HepG2 (cell line): ENCODE measurements around the gene KIAA1328. TPM values are rescaled to one million over a fixed set of nuclear protein-coding genes. Genes with fewer than 3 reads are reported as not detected.

Experiments
- ATAC-seq: fragments of 200-7000 bp; cut with Tn5 transposase; 3 replicates; pipeline ENCODE4 v1.9.1; 2020; ENCODE audit warnings: mild to moderate bottlenecking, moderate library complexity
- BruUV-seq: library from RNA; stranded (reverse); fragments of 400-500 nt; replicated peaks from 2 replicates; lab custom pipeline; 2021; lab: Mats Ljungman, UMichigan
- CTCF ChIA-PET: fragments of 300-600 bp; formaldehyde crosslinking; extraction: SDS; loops from one replicate; lab custom pipeline; 2021; ENCODE audit warnings: low total read pairs, inconsistent platforms, low intra/inter-chr PET ratio; lab: Yijun Ruan, JAX
- POLR2A ChIA-PET: fragments of 350-600 bp; sonication (Branson Sonifier 250); formaldehyde crosslinking; loops from one replicate; lab custom pipeline; 2020; ENCODE audit warnings: antibody characterized with exemption, inconsistent platforms; lab: Yijun Ruan, JAX
- DNase-seq: peaks from one replicate; pipeline ENCODE4 v3.0.0-alpha.2; 2015; ENCODE audit warnings: low spot score
- FAIRE-seq: peaks from 3 replicates; lab custom pipeline; 2011; peaks lifted over from hg19 to GRCh38; lab: Jason Lieb, UNC
- H2AFZ ChIP-seq: one replicate; pipeline ENCODE4 v1.6.1; 2011; ENCODE audit warnings: low read length, inconsistent platforms
- H3K27ac ChIP-seq: fragments of 300-600 bp; 3 replicates; pipeline ENCODE4 v1.8.0; 2011; ENCODE audit warnings: mixed run types, mild to moderate bottlenecking, mixed read lengths, low read length, inconsistent platforms; ENCODE audit not compliant: insufficient read depth; ENCODE audit errors: extremely low read length
- H3K27me3 ChIP-seq, 2 experiments: fragments of 200-600 bp in 1 of 2; 2 replicates in 1 of 2; 3 replicates in 1 of 2; pipeline versions ENCODE4 v1.6.0 to v1.8.0; 2011; ENCODE audit warnings: low read length in 2 of 2, mild to moderate bottlenecking in 2 of 2, moderate library complexity in 2 of 2, inconsistent platforms in 1 of 2; ENCODE audit not compliant: insufficient read depth in 2 of 2, control insufficient read depth in 1 of 2
- H3K36me3 ChIP-seq, 2 experiments: fragments of 200-600 bp in 1 of 2; replicated peaks in 1 of 2; 2 replicates in 1 of 2; 3 replicates in 1 of 2; pipeline versions ENCODE4 v1.5.1 to v1.8.0; 2011; ENCODE audit warnings: low read length in 2 of 2, inconsistent platforms in 1 of 2; ENCODE audit not compliant: insufficient read depth in 2 of 2, control insufficient read depth in 1 of 2
- H3K4me1 ChIP-seq: 2 replicates; pipeline ENCODE4 v1.5.1; 2012; ENCODE audit warnings: low read length, inconsistent platforms; ENCODE audit not compliant: insufficient read depth
- H3K4me2 ChIP-seq: 2 replicates; pipeline ENCODE4 v1.6.0; 2011; ENCODE audit warnings: low read depth, low read length, inconsistent platforms
- H3K4me3 ChIP-seq, 3 experiments: fragments of 200-600 bp in 1 of 3; sonication (generic), shearing (Covaris generic) in 1 of 3; replicated peaks in 1 of 3; 2 replicates each; pipeline ENCODE4 v1.5.1; 2011 to 2016; ENCODE audit warnings: low read length in 3 of 3, inconsistent platforms in 2 of 3, low read depth in 2 of 3, mild to moderate bottlenecking in 2 of 3, control low read depth in 1 of 3, mixed read lengths in 1 of 3; ENCODE audit not compliant: insufficient read depth in 1 of 3
- H3K79me2 ChIP-seq: one replicate; pipeline ENCODE4 v1.6.1; 2011; ENCODE audit warnings: low read length, inconsistent platforms; ENCODE audit not compliant: insufficient read depth
- H3K9ac ChIP-seq: 2 replicates; pipeline ENCODE4 v1.6.0; 2011; ENCODE audit warnings: mild to moderate bottlenecking, low read depth, low read length, inconsistent platforms; ENCODE audit not compliant: insufficient read depth
- H3K9me3 ChIP-seq: 2 replicates; pipeline ENCODE4 v1.5.1; 2012; ENCODE audit warnings: mild to moderate bottlenecking, low read length
- H4K20me1 ChIP-seq: 2 replicates; pipeline ENCODE4 v1.6.0; 2011; ENCODE audit warnings: inconsistent platforms, mild to moderate bottlenecking, low read length, moderate library complexity; ENCODE audit not compliant: insufficient read depth
- CENPT ChIP-seq: sonication (generic); formaldehyde crosslinking; IDR thresholded peaks from 2 replicates; pipeline ENCODE4 v1.8.0; 2022; ENCODE audit warnings: low read depth, mild to moderate bottlenecking, moderate library complexity, missing genetic modification reagents
- FOXO1 ChIP-seq: sonication (generic); formaldehyde crosslinking; IDR thresholded peaks from 2 replicates; pipeline ENCODE4 v1.4.0; 2020; ENCODE audit warnings: missing genetic modification reagents
- GATA4 ChIP-seq: sonication (generic); IDR thresholded peaks from 2 replicates; pipeline ENCODE4 v1.6.1; 2016; ENCODE audit warnings: antibody characterized with exemption, low read depth, borderline replicate concordance
- HNRNPL ChIP-seq: fragments of 200-400 bp; formaldehyde crosslinking; IDR thresholded peaks from 2 replicates; pipeline ENCODE4 v1.6.1; 2017; ENCODE audit warnings: mild to moderate bottlenecking, low read depth, low read length
- MLXIP ChIP-seq: sonication (generic); formaldehyde crosslinking; IDR thresholded peaks from 2 replicates; pipeline ENCODE4 v1.9.0; 2021; ENCODE audit warnings: missing genetic modification reagents, borderline replicate concordance
- PHF21A ChIP-seq: sonication (generic); formaldehyde crosslinking; IDR thresholded peaks from 2 replicates; pipeline ENCODE4 v1.5.0; 2020; ENCODE audit warnings: mild to moderate bottlenecking, missing genetic modification reagents
- RFXANK ChIP-seq: IDR thresholded peaks from 2 replicates; pipeline ENCODE4 v1.6.1; 2016
- ZBTB42 ChIP-seq: sonication (generic); formaldehyde crosslinking; IDR thresholded peaks from 2 replicates; pipeline ENCODE4 v1.5.0; 2020; ENCODE audit warnings: mild to moderate bottlenecking, missing genetic modification reagents
- ZEB1 ChIP-seq: IDR thresholded peaks from 2 replicates; pipeline ENCODE4 v1.6.1; 2012; ENCODE audit warnings: mild to moderate bottlenecking, low read depth, inconsistent platforms; ENCODE audit not compliant: insufficient replicate concordance
- ZFP36L2 ChIP-seq: sonication (generic); formaldehyde crosslinking; IDR thresholded peaks from 2 replicates; pipeline ENCODE4 v1.4.0; 2020; ENCODE audit warnings: missing genetic modification reagents
- ZNF460 ChIP-seq: sonication (generic); formaldehyde crosslinking; IDR thresholded peaks from 2 replicates; pipeline ENCODE4 v1.5.1; 2020; ENCODE audit warnings: missing genetic modification reagents, mild to moderate bottlenecking, borderline replicate concordance
- ZNF605 ChIP-seq: sonication (generic); formaldehyde crosslinking; IDR thresholded peaks from 2 replicates; pipeline ENCODE4 v1.8.0; 2022; ENCODE audit warnings: mild to moderate bottlenecking, missing genetic modification reagents
- ZSCAN22 ChIP-seq: sonication (generic); formaldehyde crosslinking; IDR thresholded peaks from 2 replicates; pipeline ENCODE4 v1.4.0; 2020; ENCODE audit warnings: mild to moderate bottlenecking, missing genetic modification reagents
- WGBS: methylation state at CpG from one replicate; pipeline ENCODE4 v1.1.6; 2017; ENCODE audit warnings: low lambda C conversion rate; 5-methylcytosine and 5-hydroxymethylcytosine counted together
- in situ Hi-C: cut with HindIII; loops from 2 replicates; pipeline ENCODE4 v1.10.0; 2017; ENCODE audit warnings: low pct_unique_long_range_greater_than_20kb; ENCODE audit not compliant: extremely low pct_ligation_motif_present
- intact Hi-C: fragments of 100-400 bp; cut with micrococcal nuclease; formaldehyde crosslinking; loops from one replicate; pipeline ENCODE4 v1.10.0; 2022; ENCODE audit not compliant: unreplicated experiment
- polyA plus RNA-seq, 8 experiments: library from polyadenylated mRNA; depleted of rRNA in 3 of 8; stranded (reverse) in 7 of 8; unstranded in 1 of 8; fragments of >200 nt; fragmentation: Illumina TruSeq in 4 of 8; extraction: Trizol in 4 of 8; gene quantifications; 2 replicates each; pipeline versions ENCODE4 v1.2.1 to v1.2.3, GENCODE V29; 2011 to 2016; ENCODE audit warnings: low read depth in 4 of 8, missing spikeins in 1 of 8, mixed read lengths in 1 of 8; ENCODE audit not compliant: insufficient read depth in 1 of 8
- total RNA-seq, 5 experiments: library from RNA; depleted of rRNA; stranded (reverse); fragments of >200 nt; fragmentation: Illumina TruSeq; extraction: Trizol; gene quantifications; 2 replicates each; pipeline ENCODE4 v1.2.3, GENCODE V29; 2016; ENCODE audit warnings: low read depth in 1 of 5
- TF ChIP-seq, protein P1 (sequence below): sonication (generic); formaldehyde crosslinking; IDR thresholded peaks from 2 replicates; pipeline ENCODE4 v1.4.0; 2020; ENCODE audit warnings: mild to moderate bottlenecking, missing genetic modification reagents, borderline replicate concordance

KIAA1328 gene
- total and polyA plus RNA-seq, 2 of the 13 experiments (the other 11 are each of a cell fraction or from before 2014, with no cell fraction given), result 4.1 to 6.0 TPM

DNA sequence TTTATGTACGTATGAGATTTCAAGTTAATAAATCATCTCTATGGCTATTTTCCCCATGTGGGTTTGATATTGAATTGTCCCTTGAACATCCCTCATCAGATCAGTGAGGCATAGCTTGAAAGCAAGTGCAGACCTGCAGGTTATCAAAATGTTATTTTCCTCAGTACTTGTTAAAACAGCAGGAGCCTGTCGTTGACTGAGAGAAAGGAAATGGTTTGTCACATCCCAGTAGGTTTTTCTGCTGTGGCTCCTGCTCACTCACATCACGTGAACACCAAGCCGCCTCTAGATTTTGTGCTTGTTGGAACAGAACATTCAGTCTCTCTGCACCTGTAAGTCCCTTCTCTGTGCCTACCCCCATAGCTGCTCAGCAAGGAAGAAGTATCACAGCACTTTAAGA is 396.4 kb downstream of the KIAA1328 start:
- Histone ChIP-seq H3K79me2 (no peaks in the 10 kb centered on the region), H3K9me3 (no peaks in the 10 kb centered on the region), H4K20me1 (no peaks in the 10 kb centered on the region), H3K9ac (no peak overlapping the region), H3K27me3 (no peaks in the 10 kb centered on the region), H2AFZ (no peak overlapping the region), H3K4me3 (no peak overlapping the region)
- BruUV-seq, result no TSS peak
- 75% methylated on average over 4 of the region's 4 CpGs for WGBS
- ChIA-PET CTCF (no interaction called here), POLR2A (no interaction called here)
- no peak for FAIRE-seq
- intact Hi-C loops, result no loop called here
- TF ChIP-seq ZBTB42 (CRISPR knock-in tag), result no peak
- TF ChIP-seq, all 625 proteins: peak for 0
- Histone ChIP-seq H3K36me3 (no peaks in the 10 kb centered on the region), H3K27ac (no peak overlapping the region), H3K4me2 (no peak overlapping the region), H3K4me1 (no peaks in the 10 kb centered on the region)
- in situ Hi-C loops, result no loop called here
- ATAC-seq, result no peak
- DNase-seq, result no peak

GRCh38 chr18:37230768-37231167 is 401.8 kb downstream of the KIAA1328 start:
- Histone ChIP-seq H2AFZ (no peak overlapping the region), H3K9ac (no peak overlapping the region), H3K27me3 (no peaks in the 10 kb centered on the region; a peak in 1 of 5 replicates), H3K36me3 (no peaks in the 10 kb centered on the region), H3K4me3 (no peak overlapping the region), H3K4me1 (no peaks in the 10 kb centered on the region), H4K20me1 (no peaks in the 10 kb centered on the region), H3K9me3 (no peaks in the 10 kb centered on the region), H3K79me2 (no peaks in the 10 kb centered on the region), H3K4me2 (no peak overlapping the region), H3K27ac (no peak overlapping the region)
- in situ Hi-C loops, result no loop called here
- FAIRE-seq, result no peak
- ATAC-seq, result no peak
- 44% methylated on average over 3 of the region's 3 CpGs for WGBS
- CTCF ChIA-PET, result no interaction called here
- intact Hi-C loops, result no loop called here
- DNase-seq, result no peak
- POLR2A ChIA-PET, result no interaction called here
- no TSS peak for BruUV-seq
- TF ChIP-seq CENPT (CRISPR knock-in tag) (no peak), PHF21A (CRISPR knock-in tag) (no peak), ZSCAN22 (no peak), MLXIP (CRISPR knock-in tag) (no peak), RFXANK (CRISPR knock-in tag) (no peak), ZEB1 (no peak), HNRNPL (no peak), FOXO1 (CRISPR knock-in tag) (no peak), ZFP36L2 (no peak), ZNF605 (CRISPR knock-in tag) (no peak), GATA4 (no peak), ZNF460 (CRISPR knock-in tag) (no peak)
- TF ChIP-seq, protein P1, sequence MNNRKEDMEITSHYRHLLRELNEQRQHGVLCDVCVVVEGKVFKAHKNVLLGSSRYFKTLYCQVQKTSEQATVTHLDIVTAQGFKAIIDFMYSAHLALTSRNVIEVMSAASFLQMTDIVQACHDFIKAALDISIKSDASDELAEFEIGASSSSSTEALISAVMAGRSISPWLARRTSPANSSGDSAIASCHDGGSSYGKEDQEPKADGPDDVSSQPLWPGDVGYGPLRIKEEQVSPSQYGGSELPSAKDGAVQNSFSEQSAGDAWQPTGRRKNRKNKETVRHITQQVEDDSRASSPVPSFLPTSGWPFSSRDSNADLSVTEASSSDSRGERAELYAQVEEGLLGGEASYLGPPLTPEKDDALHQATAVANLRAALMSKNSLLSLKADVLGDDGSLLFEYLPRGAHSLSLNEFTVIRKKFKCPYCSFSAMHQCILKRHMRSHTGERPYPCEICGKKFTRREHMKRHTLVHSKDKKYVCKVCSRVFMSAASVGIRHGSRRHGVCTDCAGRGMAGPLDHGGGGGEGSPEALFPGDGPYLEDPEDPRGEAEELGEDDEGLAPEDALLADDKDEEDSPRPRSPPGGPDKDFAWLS (CRISPR knock-in tag), result no peak
